Measurements from ENCODE around the gene LDLRAD4. TPM values are rescaled to one million over a fixed set of nuclear protein-coding genes. Genes with fewer than 3 reads are reported as not detected.

LDLRAD4 gene
- total RNA-seq, 1 experiment from 2014 or later = 204 TPM

- no peak overlapping the region for H2AFZ ChIP-seq (ENCODE audit: low read length)
- DNase-seq = no peak
- no peaks in the 10 kb centered on the region for H3K27me3 ChIP-seq (ENCODE audit: low read length)
- peaks cover 4% of the 10 kb centered on the region; the same call in 1 of the 2 replicates for H3K9me3 ChIP-seq (ENCODE audit: low read length)
- H3K4me2 ChIP-seq (ENCODE audit: low read depth, low read length, poor library complexity, severe bottlenecking) = no peak overlapping the region
- H3K79me2 ChIP-seq (ENCODE audit: low read length) = no peaks in the 10 kb centered on the region
- H3K4me3 ChIP-seq (ENCODE audit: low read length) = no peak overlapping the region
- no peaks in the 10 kb centered on the region for H3K36me3 ChIP-seq (ENCODE audit: insufficient read depth, low read length)
- H4K20me1 ChIP-seq (ENCODE audit: insufficient read depth, low read depth, low read length) = no peaks in the 10 kb centered on the region
- H3K9ac ChIP-seq (ENCODE audit: low read length) = no peak overlapping the region
- H3K9me2 ChIP-seq (replicated peaks; ENCODE audit: insufficient read depth, low read length) = no peaks in the 10 kb centered on the region
- H3K27ac ChIP-seq (ENCODE audit: low read length) = no peak overlapping the region
- H3K4me1 ChIP-seq (ENCODE audit: low read length) = no peaks in the 10 kb centered on the region
These were observed 276.4 kb downstream of the LDLRAD4 start for GRCh38 chr18:13494871-13495445.

- peaks cover 4% of the 10 kb centered on the region; the same call in 1 of the 2 replicates for H3K9me3 ChIP-seq (ENCODE audit: low read length)
- H3K27me3 ChIP-seq (ENCODE audit: low read length) = no peaks in the 10 kb centered on the region
- no peak overlapping the region for H2AFZ ChIP-seq (ENCODE audit: low read length)
- no peak overlapping the region for H3K27ac ChIP-seq (ENCODE audit: low read length)
- H4K20me1 ChIP-seq (ENCODE audit: insufficient read depth, low read depth, low read length) = no peaks in the 10 kb centered on the region
- no peak for DNase-seq
- no peaks in the 10 kb centered on the region for H3K9me2 ChIP-seq (replicated peaks; ENCODE audit: insufficient read depth, low read length)
- H3K4me2 ChIP-seq (ENCODE audit: low read depth, low read length, poor library complexity, severe bottlenecking) = no peak overlapping the region
- no peaks in the 10 kb centered on the region for H3K79me2 ChIP-seq (ENCODE audit: low read length)
- H3K9ac ChIP-seq (ENCODE audit: low read length) = no peak overlapping the region
- no peaks in the 10 kb centered on the region for H3K36me3 ChIP-seq (ENCODE audit: insufficient read depth, low read length)
- H3K4me1 ChIP-seq (ENCODE audit: low read length) = no peaks in the 10 kb centered on the region
- no peak overlapping the region for H3K4me3 ChIP-seq (ENCODE audit: low read length)
These were observed 277.4 kb downstream of the LDLRAD4 start for GRCh38 chr18:13495961-13496360.

GRCh38 chr18:13496691-13497281 lies 278.2 kb downstream of the LDLRAD4 start:
- no peaks in the 10 kb centered on the region for H3K27me3 ChIP-seq (ENCODE audit: low read length)
- no peaks in the 10 kb centered on the region for H3K79me2 ChIP-seq (ENCODE audit: low read length)
- H4K20me1 ChIP-seq (ENCODE audit: insufficient read depth, low read depth, low read length) = no peaks in the 10 kb centered on the region
- H3K4me3 ChIP-seq (ENCODE audit: low read length) = no peak overlapping the region
- DNase-seq = no peak
- no peaks in the 10 kb centered on the region for H3K9me2 ChIP-seq (replicated peaks; ENCODE audit: insufficient read depth, low read length)
- H3K9ac ChIP-seq (ENCODE audit: low read length) = no peak overlapping the region
- H3K36me3 ChIP-seq (ENCODE audit: insufficient read depth, low read length) = no peaks in the 10 kb centered on the region
- H3K4me2 ChIP-seq (ENCODE audit: low read depth, low read length, poor library complexity, severe bottlenecking) = no peak overlapping the region
- no peak overlapping the region for H3K27ac ChIP-seq (ENCODE audit: low read length)
- peaks cover 4% of the 10 kb centered on the region; the same call in 1 of the 2 replicates for H3K9me3 ChIP-seq (ENCODE audit: low read length)
- peaks cover 6% of the 10 kb centered on the region for H3K4me1 ChIP-seq (ENCODE audit: low read length)
- H2AFZ ChIP-seq (ENCODE audit: low read length) = no peak overlapping the region

- no peak overlapping the region for H3K27ac ChIP-seq (ENCODE audit: low read length)
- H3K4me3 ChIP-seq (ENCODE audit: low read length) = no peak overlapping the region
- H3K4me2 ChIP-seq (ENCODE audit: low read depth, low read length, poor library complexity, severe bottlenecking) = no peak overlapping the region
These were observed 281.2 kb downstream of the LDLRAD4 start for GRCh38 chr18:13499803-13500202.

GRCh38 chr18:13500227-13500865 lies 281.8 kb downstream of the LDLRAD4 start:
- Histone ChIP-seq H3K4me1 (ENCODE audit: low read length) (peaks cover 11% of the 10 kb centered on the region), H3K4me2 (ENCODE audit: low read depth, low read length, poor library complexity, severe bottlenecking) (no peak overlapping the region), H3K9ac (ENCODE audit: low read length) (no peak overlapping the region), H2AFZ (ENCODE audit: low read length) (no peak overlapping the region), H3K9me3 (ENCODE audit: low read length) (peaks cover 4% of the 10 kb centered on the region; the same call in 1 of the 2 replicates), H3K9me2 (replicated peaks; ENCODE audit: insufficient read depth, low read length) (no peaks in the 10 kb centered on the region), H3K36me3 (ENCODE audit: insufficient read depth, low read length) (no peaks in the 10 kb centered on the region), H3K4me3 (ENCODE audit: low read length) (no peak overlapping the region), H3K27me3 (ENCODE audit: low read length) (no peaks in the 10 kb centered on the region), H4K20me1 (ENCODE audit: insufficient read depth, low read depth, low read length) (no peaks in the 10 kb centered on the region), H3K27ac (ENCODE audit: low read length) (no peak overlapping the region), H3K79me2 (ENCODE audit: low read length) (no peaks in the 10 kb centered on the region)
- DNase-seq = no peak

More at GRCh38 chr18:13499803-13500202, 281.2 kb downstream of the LDLRAD4 start:
- no peaks in the 10 kb centered on the region for H3K27me3 ChIP-seq (ENCODE audit: low read length)
- no peaks in the 10 kb centered on the region for H3K79me2 ChIP-seq (ENCODE audit: low read length)
- H3K9me3 ChIP-seq (ENCODE audit: low read length) = peaks cover 4% of the 10 kb centered on the region; the same call in 1 of the 2 replicates
- H4K20me1 ChIP-seq (ENCODE audit: insufficient read depth, low read depth, low read length) = no peaks in the 10 kb centered on the region
- no peak overlapping the region for H3K9ac ChIP-seq (ENCODE audit: low read length)
- no peaks in the 10 kb centered on the region for H3K36me3 ChIP-seq (ENCODE audit: insufficient read depth, low read length)
- H2AFZ ChIP-seq (ENCODE audit: low read length) = no peak overlapping the region
- no peaks in the 10 kb centered on the region for H3K9me2 ChIP-seq (replicated peaks; ENCODE audit: insufficient read depth, low read length)
- H3K4me1 ChIP-seq (ENCODE audit: low read length) = peaks cover 11% of the 10 kb centered on the region
- DNase-seq = no peak

- Histone ChIP-seq H3K9me3 (ENCODE audit: low read length) (peaks cover 4% of the 10 kb centered on the region; the same call in 1 of the 2 replicates), H4K20me1 (ENCODE audit: insufficient read depth, low read depth, low read length) (no peaks in the 10 kb centered on the region), H3K9me2 (replicated peaks; ENCODE audit: insufficient read depth, low read length) (no peaks in the 10 kb centered on the region), H3K27me3 (ENCODE audit: low read length) (no peaks in the 10 kb centered on the region), H3K36me3 (ENCODE audit: insufficient read depth, low read length) (no peaks in the 10 kb centered on the region), H3K9ac (ENCODE audit: low read length) (no peak overlapping the region), H3K4me3 (ENCODE audit: low read length) (no peak overlapping the region), H2AFZ (ENCODE audit: low read length) (no peak overlapping the region), H3K4me2 (ENCODE audit: low read depth, low read length, poor library complexity, severe bottlenecking) (no peak overlapping the region), H3K4me1 (ENCODE audit: low read length) (peaks cover 11% of the 10 kb centered on the region), H3K79me2 (ENCODE audit: low read length) (no peaks in the 10 kb centered on the region), H3K27ac (ENCODE audit: low read length) (no peak overlapping the region)
- DNase-seq = no peak
These were observed 282.4 kb downstream of the LDLRAD4 start for GRCh38 chr18:13500869-13501542.

GRCh38 chr18:13501543-13501887 lies 283.0 kb downstream of the LDLRAD4 start:
- H4K20me1 ChIP-seq (ENCODE audit: insufficient read depth, low read depth, low read length) = no peaks in the 10 kb centered on the region
- no peak overlapping the region for H3K4me3 ChIP-seq (ENCODE audit: low read length)
- no peak overlapping the region for H3K27ac ChIP-seq (ENCODE audit: low read length)
- H3K9me2 ChIP-seq (replicated peaks; ENCODE audit: insufficient read depth, low read length) = no peaks in the 10 kb centered on the region
- H3K27me3 ChIP-seq (ENCODE audit: low read length) = no peaks in the 10 kb centered on the region
- no peaks in the 10 kb centered on the region for H3K79me2 ChIP-seq (ENCODE audit: low read length)
- peak overlapping the region; percentile 34 for H3K4me2 ChIP-seq (ENCODE audit: low read depth, low read length, poor library complexity, severe bottlenecking)
- no peak overlapping the region for H2AFZ ChIP-seq (ENCODE audit: low read length)
- no peaks in the 10 kb centered on the region for H3K36me3 ChIP-seq (ENCODE audit: insufficient read depth, low read length)
- no peak for DNase-seq
- peaks cover 11% of the 10 kb centered on the region for H3K4me1 ChIP-seq (ENCODE audit: low read length)
- no peak overlapping the region for H3K9ac ChIP-seq (ENCODE audit: low read length)
- peaks cover 4% of the 10 kb centered on the region; the same call in 1 of the 2 replicates for H3K9me3 ChIP-seq (ENCODE audit: low read length)

- Histone ChIP-seq H3K27ac (ENCODE audit: low read length) (no peak overlapping the region), H4K20me1 (ENCODE audit: insufficient read depth, low read depth, low read length) (no peaks in the 10 kb centered on the region), H3K9me2 (replicated peaks; ENCODE audit: insufficient read depth, low read length) (no peaks in the 10 kb centered on the region), H3K4me1 (ENCODE audit: low read length) (peaks cover 11% of the 10 kb centered on the region), H3K9ac (ENCODE audit: low read length) (no peak overlapping the region), H2AFZ (ENCODE audit: low read length) (no peak overlapping the region), H3K27me3 (ENCODE audit: low read length) (no peaks in the 10 kb centered on the region), H3K79me2 (ENCODE audit: low read length) (no peaks in the 10 kb centered on the region), H3K36me3 (ENCODE audit: insufficient read depth, low read length) (no peaks in the 10 kb centered on the region), H3K4me3 (ENCODE audit: low read length) (no peak overlapping the region), H3K4me2 (ENCODE audit: low read depth, low read length, poor library complexity, severe bottlenecking) (peak overlapping the region; percentile 34), H3K9me3 (ENCODE audit: low read length) (peaks cover 4% of the 10 kb centered on the region; the same call in 1 of the 2 replicates)
- peak; percentile 59 for DNase-seq
These were observed 283.3 kb downstream of the LDLRAD4 start for GRCh38 chr18:13501891-13502290.

All from Karpas-422 (cell line).